NOMO-1 (cell line): ENCODE data around the gene HSD17B12.
"Not testable (repeated sequence)": the region's sequence is repeated elsewhere in the genome, so short reads cannot be mapped to it uniquely, and the experiment has no call there.

Experiments
- DNase-seq, 2 experiments: peaks; one replicate each; lab custom pipeline; 2025; ENCODE audit not compliant: unreplicated experiment in 2 of 2; lab: John Stamatoyannopoulos, UW

Gene HSD17B12

DNA sequence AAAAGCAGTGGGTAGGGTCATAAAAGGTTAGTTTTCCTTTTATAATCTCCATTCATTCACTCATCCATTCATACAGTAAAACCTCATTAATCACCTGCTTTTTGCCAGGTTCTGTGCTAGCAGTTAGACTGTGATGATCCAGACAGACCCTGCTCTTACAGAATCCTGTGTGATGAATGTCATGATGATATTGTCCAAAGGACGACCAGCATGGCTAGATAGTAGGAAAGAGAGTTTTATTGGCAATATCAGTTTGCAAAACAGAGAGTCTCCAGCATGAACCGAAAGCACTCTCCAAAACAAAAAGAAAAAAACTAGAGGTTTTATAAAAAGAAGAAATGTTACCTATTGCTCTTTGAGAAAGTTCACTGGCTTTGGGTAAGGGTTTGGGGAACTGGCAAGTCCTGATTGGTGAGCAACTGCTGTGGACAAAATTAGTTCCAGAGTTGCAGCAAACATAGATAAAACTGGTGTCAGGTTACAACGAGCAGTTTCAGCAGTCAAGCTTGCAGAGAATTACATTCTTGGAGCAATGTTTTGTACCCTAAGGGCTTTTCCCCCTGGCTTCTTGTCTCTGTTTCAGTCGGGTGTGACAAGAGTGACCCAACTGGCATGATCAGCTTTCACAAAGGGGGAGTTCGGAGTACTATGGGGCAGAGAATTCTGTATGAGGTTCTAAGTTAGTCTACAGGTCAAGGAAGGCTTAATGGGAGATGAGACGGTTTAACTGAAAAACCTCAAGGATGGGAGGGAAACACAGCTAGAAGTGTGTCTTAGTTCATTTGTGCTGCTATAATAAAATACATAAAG is 58.3 kb downstream of the HSD17B12 start:
- DNase-seq: peak; percentile 45 to 73

GRCh38 chr11:43746670-43747069 is 66.1 kb downstream of the HSD17B12 start:
- no peak for DNase-seq

DNA sequence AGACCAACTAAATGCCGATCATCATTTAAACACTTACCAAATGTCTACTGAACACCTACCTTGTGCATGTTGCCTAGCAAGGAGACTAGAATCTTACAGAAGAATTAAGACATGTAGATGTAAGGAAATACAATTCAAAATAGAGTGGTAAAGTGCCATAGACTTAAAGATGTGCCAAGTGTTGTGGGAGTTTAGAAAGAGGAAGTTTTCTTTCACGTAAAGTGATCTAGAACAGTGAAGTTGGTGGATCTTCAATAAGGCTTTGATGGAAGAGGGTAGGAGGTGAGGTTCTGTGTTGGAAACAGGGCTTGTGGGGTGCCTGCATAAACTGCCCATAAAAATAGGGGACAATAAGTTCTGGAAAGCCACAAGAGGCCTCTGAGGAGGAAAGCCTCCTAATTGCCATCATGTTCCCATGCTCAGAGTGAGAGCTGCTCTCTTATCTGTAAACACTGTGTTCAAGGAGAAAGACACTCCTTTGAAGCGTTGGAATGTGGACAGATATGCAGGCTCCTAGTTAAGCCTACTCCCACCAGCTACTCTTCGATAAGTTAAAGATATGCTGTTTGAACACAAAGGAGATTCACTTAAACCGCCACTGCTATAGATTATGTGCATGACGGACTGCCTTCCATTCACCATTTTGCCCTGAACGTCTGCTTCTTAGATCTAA is 66.7 kb downstream of the HSD17B12 start:
- DNase-seq: peak in 1 of 2 experiments; percentile 2

DNA sequence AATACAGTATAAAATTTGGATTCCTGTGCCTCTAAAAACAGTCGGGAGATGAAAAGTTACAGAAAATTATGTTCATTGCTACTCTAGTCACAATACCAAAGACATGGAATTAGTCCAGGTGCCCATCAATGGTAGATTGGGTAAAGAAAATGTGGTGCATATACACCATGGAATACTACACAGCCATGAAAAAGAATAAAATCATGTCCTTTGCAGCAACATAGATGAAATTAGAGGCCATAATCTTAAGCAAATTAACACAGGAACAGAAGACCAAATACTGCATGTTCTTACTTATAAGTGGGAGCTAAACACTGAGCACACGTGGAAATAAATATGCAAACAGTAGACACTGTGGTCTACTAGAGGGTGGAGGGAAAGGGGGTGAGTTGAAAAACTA is 67.6 kb downstream of the HSD17B12 start:
- DNase-seq: no peak

- peak; percentile 32 to 45 for DNase-seq
Measured at GRCh38 chr11:43751726-43752125, 71.2 kb downstream of the HSD17B12 start.

GRCh38 chr11:43756575-43756974 is 76.0 kb downstream of the HSD17B12 start:
- no peak for DNase-seq

- peak; percentile 12 to 80 for DNase-seq
Measured at GRCh38 chr11:43758927-43759326, 78.4 kb downstream of the HSD17B12 start.

GRCh38 chr11:43760902-43761301 is 80.4 kb downstream of the HSD17B12 start:
- DNase-seq: no peak

DNA sequence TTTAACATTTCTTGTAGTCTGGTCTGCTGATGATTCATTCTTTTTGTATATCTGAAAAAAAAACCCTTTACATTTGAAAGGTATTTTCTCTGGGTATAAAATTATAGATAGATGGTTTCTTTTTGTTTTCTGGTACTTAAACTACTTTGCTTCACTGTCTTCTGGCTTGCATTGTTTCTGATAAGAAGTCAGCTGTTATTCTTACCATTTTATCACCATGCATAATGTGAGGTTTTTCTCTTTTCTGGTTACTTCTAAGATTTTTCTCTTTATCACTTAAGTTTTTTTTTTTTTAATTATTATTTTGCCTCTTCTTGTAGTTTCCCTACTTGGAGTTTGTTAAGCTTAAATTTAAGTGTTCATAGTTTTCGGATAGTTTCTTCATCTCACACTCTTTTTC is 84.7 kb downstream of the HSD17B12 start:
- DNase-seq: no peak

DNA sequence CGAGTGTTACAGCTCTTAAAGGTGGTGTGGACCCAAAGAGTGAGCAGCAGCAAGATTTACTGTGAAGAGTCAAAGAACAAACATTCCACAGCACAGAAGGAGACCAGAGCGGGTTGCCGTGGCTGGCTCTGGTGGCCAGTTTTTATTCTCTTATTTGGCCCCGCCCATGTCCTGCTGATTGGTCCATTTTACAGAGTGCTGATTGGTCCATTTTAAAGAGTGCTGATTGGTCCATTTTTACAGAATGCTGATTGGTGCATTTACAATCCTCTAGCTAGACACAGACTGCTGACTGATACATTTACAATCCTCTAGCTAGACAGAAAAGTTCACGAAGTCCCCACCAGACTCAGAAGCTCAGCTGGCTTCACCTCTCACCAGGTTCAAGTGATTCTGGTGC is 88.1 kb downstream of the HSD17B12 start:
- DNase-seq: not testable (repeated sequence)

- DNase-seq: no peak
Measured at GRCh38 chr11:43770173-43770572, 89.6 kb downstream of the HSD17B12 start.

DNA sequence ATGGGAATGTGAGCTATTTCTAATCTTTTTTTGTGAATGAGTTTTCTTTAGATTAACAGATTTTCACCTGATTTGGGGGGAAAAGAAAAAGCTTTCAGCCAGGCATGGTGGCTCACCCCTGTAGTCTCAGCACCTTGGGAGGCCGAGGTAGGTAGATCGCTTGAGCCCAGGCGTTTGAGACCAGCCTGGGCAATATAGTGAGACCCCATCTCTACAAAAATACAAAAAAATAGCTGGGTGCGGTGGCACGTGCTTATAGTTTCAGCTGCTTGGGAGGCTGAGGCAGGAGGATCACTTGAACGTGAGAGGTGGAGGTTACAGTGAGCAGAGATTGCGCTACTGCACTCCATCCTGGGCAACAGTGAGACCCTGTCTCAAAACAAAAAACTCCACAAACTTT is 92.2 kb downstream of the HSD17B12 start:
- no peak for DNase-seq

- DNase-seq: no peak
Measured at GRCh38 chr11:43774786-43775185, 94.2 kb downstream of the HSD17B12 start.

GRCh38 chr11:43779306-43779705 is 98.8 kb downstream of the HSD17B12 start:
- no peak for DNase-seq

GRCh38 chr11:43784301-43784700 is 103.8 kb downstream of the HSD17B12 start:
- DNase-seq: no peak

DNA sequence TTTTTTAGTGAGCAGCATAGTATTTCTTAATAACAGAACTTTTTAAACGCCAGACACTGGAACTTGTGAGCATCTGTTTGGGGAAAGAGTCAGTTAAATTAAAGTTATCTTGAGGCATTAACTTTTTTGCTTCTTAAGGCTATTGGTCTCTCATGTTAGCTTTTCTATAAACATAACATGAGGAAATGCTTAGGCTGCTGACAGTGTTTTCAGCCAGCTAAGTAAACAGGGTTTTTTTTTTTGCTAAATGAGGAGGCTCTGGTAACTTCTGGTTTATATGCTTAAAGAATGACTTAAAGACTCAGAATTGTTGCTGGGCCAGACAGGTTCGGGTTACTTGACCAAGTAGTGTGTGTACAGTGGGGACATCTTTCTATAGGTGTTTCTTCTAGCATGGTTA is 104.3 kb downstream of the HSD17B12 start:
- DNase-seq: no peak

GRCh38 chr11:43785318-43785717 is 104.8 kb downstream of the HSD17B12 start:
- no peak for DNase-seq

DNA sequence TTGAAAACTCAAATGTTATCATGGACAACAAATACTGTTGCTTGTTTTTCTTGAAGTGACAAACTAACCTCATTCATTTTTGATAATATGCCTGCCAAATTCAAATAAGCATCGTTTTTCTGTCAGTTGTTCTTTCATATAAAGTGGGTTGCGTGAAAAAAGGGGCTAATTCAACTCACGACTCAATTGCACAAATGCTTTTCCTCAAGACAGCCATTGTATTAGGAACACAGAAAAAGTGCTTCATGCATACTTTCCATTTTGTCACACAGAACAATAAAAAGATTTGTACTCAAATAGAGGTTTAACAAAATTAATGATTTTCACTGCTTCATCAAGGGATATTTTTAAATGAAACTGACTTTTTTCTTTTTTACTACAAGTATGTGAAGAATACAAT is 105.5 kb downstream of the HSD17B12 start:
- DNase-seq: no peak

GRCh38 chr11:43787824-43788223 is 107.3 kb downstream of the HSD17B12 start:
- DNase-seq: no peak

DNA sequence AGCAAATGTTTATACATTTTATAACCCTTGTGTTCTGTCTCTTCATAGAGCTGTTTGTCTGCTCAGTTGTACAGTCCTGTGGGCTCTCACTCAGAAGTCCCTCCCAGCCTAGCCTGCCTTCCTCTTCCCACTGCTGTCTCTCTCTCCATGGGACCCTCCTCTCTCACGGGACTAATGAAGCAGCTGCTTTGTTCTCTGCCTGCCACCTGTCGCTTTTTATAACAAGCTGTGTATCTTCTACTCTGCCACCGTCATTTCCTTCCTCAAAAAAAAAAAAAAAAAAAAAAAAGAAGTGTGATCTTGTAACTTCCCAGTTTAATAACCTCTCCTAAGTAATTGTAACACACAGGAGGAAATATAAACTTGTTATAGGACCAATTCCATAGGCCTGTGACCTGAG is 107.9 kb downstream of the HSD17B12 start:
- peak; percentile 20 to 78 for DNase-seq

DNA sequence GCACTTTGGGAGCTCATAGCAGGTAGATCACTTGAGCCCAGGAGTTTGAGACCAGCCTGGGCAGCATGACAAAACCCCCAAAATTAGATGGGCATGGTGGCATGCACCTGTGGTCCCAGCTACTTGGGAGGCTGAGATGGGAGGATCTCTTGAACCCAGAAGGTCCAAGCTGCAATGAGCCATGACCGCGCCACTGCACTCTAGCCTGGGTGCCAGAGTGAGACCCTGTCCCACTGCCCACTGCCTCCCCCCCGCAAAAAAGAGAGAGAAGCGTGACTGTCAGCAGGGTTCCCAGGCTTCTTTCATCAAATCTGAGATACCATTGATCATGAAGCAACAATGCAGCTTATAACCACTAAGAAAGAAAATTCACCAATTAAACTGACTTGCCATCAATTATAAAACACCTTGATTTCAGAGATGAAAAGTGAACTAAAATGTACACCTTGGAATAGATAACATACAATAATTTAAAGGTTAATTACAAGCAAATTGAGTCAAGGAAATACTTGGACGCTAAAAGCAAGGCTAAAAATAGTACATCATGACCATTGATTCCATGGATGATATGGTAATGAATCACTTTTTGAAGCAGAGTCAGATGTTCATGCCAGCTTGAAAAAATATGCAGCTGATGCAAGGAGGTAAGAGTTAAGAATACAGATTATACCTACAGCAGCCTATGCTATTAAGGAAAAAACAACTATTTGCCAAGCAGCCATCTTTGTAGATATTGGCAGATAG is 109.3 kb downstream of the HSD17B12 start:
- no peak for DNase-seq

GRCh38 chr11:43790444-43790794 is 109.9 kb downstream of the HSD17B12 start:
- no peak for DNase-seq
